ENCODE results near the gene KRT75.

DNA sequence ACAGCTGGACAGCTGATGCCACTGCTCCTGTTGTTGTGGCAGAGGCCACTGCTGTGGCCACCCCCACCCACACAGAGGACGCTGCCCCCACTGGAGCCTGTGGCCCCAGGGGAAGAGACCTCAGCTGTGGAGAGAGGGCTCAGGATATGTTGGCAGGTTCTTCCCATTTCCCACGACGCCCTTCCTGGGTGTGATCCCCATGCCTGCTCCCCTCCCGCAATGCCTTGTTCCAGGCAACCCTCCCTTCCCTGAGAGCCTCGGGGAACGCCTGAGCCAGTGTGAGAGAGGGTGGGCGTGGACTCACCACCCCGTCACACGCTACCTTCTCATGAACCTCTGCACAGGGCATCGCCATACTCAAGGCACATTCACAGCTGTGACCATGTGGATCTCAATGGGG is 22.4 kb downstream of the KRT75 start:
- no peak for TF ChIP-seq POLR2A (IDR thresholded peaks at IDR 0.05; ENCODE audit: low read depth, low read length)
- no peak for TF ChIP-seq TAF1 (IDR thresholded peaks at IDR 0.05; ENCODE audit: low read depth, low read length)
- TF ChIP-seq POLR2AphosphoS5 (IDR thresholded peaks at IDR 0.05; ENCODE audit: low read depth, low read length) = no peak

Measured in GM12891 (cell line).